GM19324 (cell line): ENCODE data around the gene SELENOT.

Experiments used
- ATAC-seq: cut with Tn5 transposase; IDR thresholded peaks from one replicate; pipeline ENCODE4 v1.9.1; 2021; ENCODE audit warnings: mild to moderate bottlenecking, moderate library complexity; ENCODE audit not compliant: unreplicated experiment, low FRiP score

Gene SELENOT

GRCh38 chr3:150653110-150653561, 50.0 kb downstream of the SELENOT start:
- no peak for ATAC-seq

- ATAC-seq = no peak
Observed at GRCh38 chr3:150656316-150656715, 53.2 kb downstream of the SELENOT start.

GRCh38 chr3:150662410-150663200, 59.5 kb downstream of the SELENOT start:
- no peak for ATAC-seq

- ATAC-seq = no peak
Observed at GRCh38 chr3:150663461-150663860, 60.3 kb downstream of the SELENOT start.

GRCh38 chr3:150666167-150666566, 63.0 kb downstream of the SELENOT start:
- ATAC-seq = no peak

GRCh38 chr3:150673966-150674365, 70.8 kb downstream of the SELENOT start:
- ATAC-seq = no peak

- no peak for ATAC-seq
Observed at GRCh38 chr3:150675587-150675986, 72.5 kb downstream of the SELENOT start.
